ENCODE data around the gene DRD4. TPM values are rescaled to one million over a fixed set of nuclear protein-coding genes. Genes with fewer than 3 reads are reported as not detected.

DRD4 gene
- total RNA-seq, 2 experiments from 2014 or later: 0.88 to 0.89 TPM

DNA sequence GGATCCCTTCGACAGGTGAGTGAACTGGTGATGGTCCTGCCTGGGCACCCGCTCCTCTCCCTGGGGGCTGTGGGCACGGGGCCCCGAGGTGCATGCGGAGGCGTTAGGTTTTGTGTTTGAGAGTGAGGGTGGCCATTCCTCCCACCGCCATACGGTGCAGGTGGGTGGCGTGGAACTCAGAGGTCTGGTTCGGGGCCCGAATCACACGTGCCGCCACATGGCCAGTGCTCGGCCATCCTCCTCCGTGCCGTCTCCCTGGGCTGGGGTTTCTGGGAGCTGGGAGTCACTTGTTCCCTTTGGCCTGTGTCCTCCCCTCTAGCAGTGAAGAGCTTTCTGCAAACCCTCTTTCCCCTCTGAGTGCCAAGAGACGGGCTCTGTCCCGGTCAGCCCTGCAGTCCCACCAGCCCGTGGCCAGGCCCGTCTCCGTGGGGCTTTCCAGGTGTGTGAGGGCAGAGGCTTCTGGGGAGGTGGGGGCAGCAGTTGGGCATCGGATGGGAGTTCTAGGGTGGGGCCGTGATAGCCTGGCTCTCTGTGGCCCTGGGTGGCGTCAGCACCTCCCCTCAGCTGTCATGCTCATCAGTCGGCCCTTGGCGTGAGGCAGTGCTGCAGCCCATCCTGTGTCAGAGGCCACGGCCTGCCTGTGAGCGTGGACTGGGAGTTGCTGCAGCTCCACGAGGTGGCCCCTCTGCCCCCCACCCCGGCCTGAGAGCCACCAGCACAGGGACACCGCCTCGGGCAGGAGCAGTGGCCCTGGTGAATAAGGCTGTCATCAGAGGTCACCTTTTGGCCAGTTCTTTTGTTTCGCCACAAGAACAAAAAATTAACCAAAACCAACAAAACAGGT, 31.6 kb upstream of the DRD4 start:
- ChIA-PET CTCF (no interaction called here), POLR2A (interaction anchor here (0.7 kb wide), 1 partner anchor 9 kb away, joined by 3 read pairs; no protein-coding TSS in a partner anchor)
- Mint-ChIP-seq H3K36me3 (ENCODE audit: low read depth) (peaks cover 31% of the 10 kb centered on the region), H3K9me3 (no peaks in the 10 kb centered on the region), H3K4me3 (no peak overlapping the region), H3K4me1 (ENCODE audit: low read depth) (no peaks in the 10 kb centered on the region), H3K27me3 (no peaks in the 10 kb centered on the region), H3K27ac (no peak overlapping the region)
- TF ChIP-seq CTCF (IDR thresholded peaks at IDR 0.05): no peak
- DNase-seq: no peak
- no peak for ATAC-seq
- intact Hi-C loops (cut with micrococcal nuclease): no loop called here

GRCh38 chr11:606245-606644, 30.8 kb upstream of the DRD4 start:
- ATAC-seq (no peak), DNase-seq (no peak)
- CTCF ChIA-PET: no interaction called here
- H3K4me3 Mint-ChIP-seq: no peak overlapping the region
- no peak for TF ChIP-seq CTCF (IDR thresholded peaks at IDR 0.05)
- POLR2A ChIA-PET: interaction anchor here (0.7 kb wide), 2 partner anchors 8 to 9 kb away, joined by 3 read pairs; partner anchors contain the start of gene IRF7
- peaks cover 31% of the 10 kb centered on the region for H3K36me3 Mint-ChIP-seq (ENCODE audit: low read depth)
- H3K9me3 Mint-ChIP-seq: no peaks in the 10 kb centered on the region
- H3K4me1 Mint-ChIP-seq (ENCODE audit: low read depth): no peaks in the 10 kb centered on the region
- no peak overlapping the region for H3K27ac Mint-ChIP-seq
- intact Hi-C loops (cut with micrococcal nuclease): no loop called here
- no peaks in the 10 kb centered on the region for H3K27me3 Mint-ChIP-seq

DNA sequence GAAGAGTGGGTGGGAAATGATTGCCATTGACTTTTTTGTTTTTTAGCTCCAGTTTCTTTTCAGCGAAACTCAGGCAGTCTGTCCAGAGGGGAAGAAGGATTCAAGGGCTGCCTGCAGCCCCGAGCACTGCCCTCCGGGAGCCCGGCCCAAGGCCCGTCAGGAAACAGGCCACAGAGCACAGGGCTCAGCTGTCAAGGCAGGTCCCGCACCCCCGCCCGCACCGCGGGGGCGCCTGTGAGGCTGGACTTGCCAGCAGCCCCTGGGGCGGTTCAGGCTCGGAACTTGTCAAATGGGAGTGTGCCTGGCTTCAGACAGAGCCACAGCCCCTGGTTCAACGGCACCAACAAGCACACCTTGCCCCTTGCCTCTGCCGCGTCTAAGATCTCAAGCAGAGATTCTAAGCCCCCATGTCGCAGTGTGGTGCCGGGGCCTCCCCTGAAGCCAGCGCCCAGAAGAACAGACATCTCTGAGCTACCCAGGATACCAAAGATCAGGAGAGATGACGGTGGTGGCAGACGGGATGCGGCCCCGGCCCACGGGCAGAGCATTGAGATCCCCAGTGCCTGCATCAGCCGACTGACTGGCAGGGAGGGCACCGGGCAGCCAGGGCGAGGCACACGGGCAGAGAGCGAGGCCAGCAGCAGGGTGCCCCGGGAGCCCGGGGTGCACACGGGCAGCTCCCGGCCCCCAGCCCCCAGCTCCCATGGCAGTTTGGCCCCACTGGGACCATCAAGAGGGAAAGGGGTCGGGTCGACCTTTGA, 29.9 kb upstream of the DRD4 start:
- POLR2A ChIA-PET: interaction anchor here (1.6 kb wide), 1 partner anchor 19 kb away, joined by 4 read pairs; no protein-coding TSS in a partner anchor
- no peak for DNase-seq
- no peak for TF ChIP-seq CTCF (IDR thresholded peaks at IDR 0.05)
- no peaks in the 10 kb centered on the region for H3K9me3 Mint-ChIP-seq
- CTCF ChIA-PET: no interaction called here
- no peaks in the 10 kb centered on the region for H3K4me1 Mint-ChIP-seq (ENCODE audit: low read depth)
- peak overlapping the region; percentile 27 for H3K27ac Mint-ChIP-seq
- H3K4me3 Mint-ChIP-seq: no peak overlapping the region
- peaks cover 25% of the 10 kb centered on the region for H3K36me3 Mint-ChIP-seq (ENCODE audit: low read depth)
- intact Hi-C loops (cut with micrococcal nuclease): no loop called here
- H3K27me3 Mint-ChIP-seq: no peaks in the 10 kb centered on the region
- ATAC-seq: no peak

DNA sequence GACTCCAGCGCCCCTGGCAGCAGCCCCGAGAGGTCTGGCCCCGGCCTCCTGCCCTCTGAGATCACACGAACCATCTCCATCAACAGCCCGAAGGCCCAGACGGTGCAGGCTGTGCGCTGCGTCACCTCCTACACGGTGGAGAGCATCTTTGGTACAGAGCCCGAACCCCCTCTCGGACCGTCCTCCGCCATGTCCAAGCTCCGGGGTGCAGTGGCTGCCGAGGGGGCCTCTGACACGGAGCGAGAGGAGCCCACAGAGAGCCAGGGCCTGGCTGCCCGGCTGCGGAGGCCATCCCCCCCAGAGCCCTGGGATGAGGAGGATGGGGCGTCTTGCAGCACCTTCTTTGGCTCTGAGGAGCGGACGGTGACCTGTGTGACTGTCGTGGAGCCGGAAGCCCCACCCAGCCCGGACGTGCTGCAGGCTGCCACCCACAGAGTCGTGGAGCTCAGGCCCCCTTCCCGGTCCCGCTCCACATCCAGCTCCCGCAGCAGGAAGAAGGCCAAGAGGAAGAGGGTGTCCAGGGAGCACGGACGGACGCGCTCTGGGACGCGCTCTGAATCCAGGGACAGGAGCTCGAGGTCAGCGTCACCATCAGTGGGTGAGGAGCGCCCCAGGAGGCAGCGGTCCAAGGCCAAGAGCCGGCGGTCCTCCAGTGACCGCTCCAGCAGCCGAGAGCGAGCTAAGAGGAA, 29.0 kb upstream of the DRD4 start:
- H3K27me3 Mint-ChIP-seq: no peaks in the 10 kb centered on the region
- intact Hi-C loops (cut with micrococcal nuclease): no loop called here
- no peak overlapping the region for H3K27ac Mint-ChIP-seq
- no peak for TF ChIP-seq CTCF (IDR thresholded peaks at IDR 0.05)
- DNase-seq: no peak
- H3K9me3 Mint-ChIP-seq: no peaks in the 10 kb centered on the region
- ATAC-seq: no peak
- ChIA-PET POLR2A (interaction anchor here (1.6 kb wide), 1 partner anchor 20 kb away, joined by 4 read pairs; no protein-coding TSS in a partner anchor), CTCF (no interaction called here)
- H3K4me1 Mint-ChIP-seq (ENCODE audit: low read depth): no peaks in the 10 kb centered on the region
- peaks cover 21% of the 10 kb centered on the region for H3K36me3 Mint-ChIP-seq (ENCODE audit: low read depth)
- H3K4me3 Mint-ChIP-seq: no peak overlapping the region

Measured in activated CD8-positive, alpha-beta T cell treated with anti-CD3 and anti-CD28 coated beads for 36 hours (primary cell).